NCI-H69 (cell line): ENCODE data around the gene PRKAR2A.
"Not testable (repeated sequence)": the region's sequence is repeated elsewhere in the genome, so short reads cannot be mapped to it uniquely, and the experiment has no call there.

Experiments
- DNase-seq: peaks from one replicate; lab custom pipeline; 2025; lab: John Stamatoyannopoulos, UW

The PRKAR2A gene

GRCh38 chr3:48835650-48836366 lies 11.9 kb downstream of the PRKAR2A start:
- DNase-seq = no peak

GRCh38 chr3:48832684-48833083 lies 15.0 kb downstream of the PRKAR2A start:
- peak; percentile 8 for DNase-seq

GRCh38 chr3:48830715-48831114 lies 17.0 kb downstream of the PRKAR2A start:
- no peak for DNase-seq

GRCh38 chr3:48829525-48829924 lies 18.1 kb downstream of the PRKAR2A start:
- DNase-seq = not testable (repeated sequence)

- not testable (repeated sequence) for DNase-seq
These were observed 19.8 kb downstream of the PRKAR2A start for GRCh38 chr3:48827874-48828273.

- no peak for DNase-seq
These were observed 21.2 kb downstream of the PRKAR2A start for GRCh38 chr3:48826451-48826850.

- peak; percentile 17 for DNase-seq
These were observed 26.9 kb downstream of the PRKAR2A start for GRCh38 chr3:48820612-48821324.

- DNase-seq = no peak
These were observed 28.1 kb downstream of the PRKAR2A start for GRCh38 chr3:48819234-48820221.

- peak; percentile 17 for DNase-seq
These were observed 36.1 kb downstream of the PRKAR2A start for GRCh38 chr3:48811524-48811923.

- DNase-seq = no peak
These were observed 42.7 kb downstream of the PRKAR2A start for GRCh38 chr3:48804930-48805329.

GRCh38 chr3:48800831-48801230 lies 46.8 kb downstream of the PRKAR2A start:
- DNase-seq = not testable (repeated sequence)

- peak; percentile 79 for DNase-seq
These were observed 48.7 kb downstream of the PRKAR2A start for GRCh38 chr3:48798998-48799397.

- DNase-seq = no peak
These were observed 50.0 kb downstream of the PRKAR2A start for GRCh38 chr3:48797626-48798025.

- peak; percentile 19 for DNase-seq
These were observed 51.5 kb downstream of the PRKAR2A start for GRCh38 chr3:48795997-48796732.

GRCh38 chr3:48793484-48793883 lies 54.2 kb downstream of the PRKAR2A start:
- not testable (repeated sequence) for DNase-seq

- DNase-seq = no peak
These were observed 58.0 kb downstream of the PRKAR2A start for GRCh38 chr3:48789665-48790064.

- no peak for DNase-seq
These were observed 59.0 kb downstream of the PRKAR2A start for GRCh38 chr3:48788544-48789162.

GRCh38 chr3:48784426-48785120 lies 63.1 kb downstream of the PRKAR2A start:
- no peak for DNase-seq

- no peak for DNase-seq
These were observed 64.4 kb downstream of the PRKAR2A start for GRCh38 chr3:48783304-48783703.

- DNase-seq = no peak
These were observed 65.6 kb downstream of the PRKAR2A start for GRCh38 chr3:48782046-48782445.
